Mammary epithelial cell (primary cell): Measurements from ENCODE around the gene CREB5.

Experiments
- EZH2 ChIP-seq: IDR thresholded peaks from 2 replicates; pipeline ENCODE4 v1.6.1; 2012; ENCODE audit warnings: low read length, inconsistent platforms, borderline replicate concordance
- TF ChIP-seq, protein P1 (sequence below), 2 donors: IDR thresholded peaks in 1 of 2; conservative IDR thresholded peaks in 1 of 2; 2 replicates each; pipeline ENCODE4 v1.5.1; 2011 to 2012; ENCODE audit warnings: inconsistent platforms in 2 of 2, low read length in 2 of 2, mild to moderate bottlenecking in 2 of 2, control low read depth in 1 of 2, low read depth in 1 of 2; ENCODE audit not compliant: insufficient read depth in 1 of 2; ENCODE audit errors: extremely low read depth in 1 of 2

DNA sequence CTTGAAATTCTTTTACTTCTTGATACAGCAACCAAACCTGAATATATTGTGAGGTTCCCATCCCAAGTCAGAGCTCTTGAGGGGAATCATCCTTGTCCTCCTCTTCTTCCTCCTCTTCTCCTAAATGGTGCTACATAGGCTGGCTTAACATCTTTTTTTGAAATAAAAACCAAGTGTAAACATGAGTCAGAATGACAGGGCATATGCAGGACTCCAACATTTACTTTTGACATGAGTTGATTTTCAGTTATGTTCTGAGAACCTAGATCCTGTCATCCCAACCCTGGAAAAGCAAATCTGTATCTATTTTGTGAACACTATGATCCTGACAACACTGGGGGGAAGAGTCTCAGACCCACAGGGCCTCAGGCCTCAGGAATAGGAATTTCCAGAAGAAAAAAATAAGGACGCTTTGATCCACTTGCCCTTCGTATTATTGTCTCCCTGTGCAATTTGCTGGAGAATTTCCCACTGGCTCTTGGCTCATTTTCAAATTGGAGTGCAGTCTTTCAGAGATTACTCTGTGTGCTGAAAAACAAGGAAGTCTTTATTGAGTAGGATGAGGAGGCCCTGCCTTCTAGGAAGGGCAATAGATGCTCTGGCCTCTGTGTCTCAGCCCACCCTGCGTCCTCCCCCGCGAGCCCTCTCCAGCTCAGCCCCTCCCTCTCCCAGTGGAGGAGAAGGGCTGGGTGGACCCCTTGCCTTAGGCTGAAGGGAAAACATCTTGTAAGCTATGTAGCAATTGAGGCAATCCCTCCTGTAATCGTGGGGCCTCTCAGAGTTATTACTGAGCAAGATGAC, 121.6 kb downstream of the CREB5 start:
- TF ChIP-seq, protein P1, sequence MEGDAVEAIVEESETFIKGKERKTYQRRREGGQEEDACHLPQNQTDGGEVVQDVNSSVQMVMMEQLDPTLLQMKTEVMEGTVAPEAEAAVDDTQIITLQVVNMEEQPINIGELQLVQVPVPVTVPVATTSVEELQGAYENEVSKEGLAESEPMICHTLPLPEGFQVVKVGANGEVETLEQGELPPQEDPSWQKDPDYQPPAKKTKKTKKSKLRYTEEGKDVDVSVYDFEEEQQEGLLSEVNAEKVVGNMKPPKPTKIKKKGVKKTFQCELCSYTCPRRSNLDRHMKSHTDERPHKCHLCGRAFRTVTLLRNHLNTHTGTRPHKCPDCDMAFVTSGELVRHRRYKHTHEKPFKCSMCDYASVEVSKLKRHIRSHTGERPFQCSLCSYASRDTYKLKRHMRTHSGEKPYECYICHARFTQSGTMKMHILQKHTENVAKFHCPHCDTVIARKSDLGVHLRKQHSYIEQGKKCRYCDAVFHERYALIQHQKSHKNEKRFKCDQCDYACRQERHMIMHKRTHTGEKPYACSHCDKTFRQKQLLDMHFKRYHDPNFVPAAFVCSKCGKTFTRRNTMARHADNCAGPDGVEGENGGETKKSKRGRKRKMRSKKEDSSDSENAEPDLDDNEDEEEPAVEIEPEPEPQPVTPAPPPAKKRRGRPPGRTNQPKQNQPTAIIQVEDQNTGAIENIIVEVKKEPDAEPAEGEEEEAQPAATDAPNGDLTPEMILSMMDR (conservative IDR thresholded peaks at IDR 0.05 in 1 of 2, IDR thresholded peaks at IDR 0.05 in 1 of 2; ENCODE audit: extremely low read depth in 1 of 2, insufficient read depth in 1 of 2, low read depth in 1 of 2, low read length in 2 of 2), result no peak
- TF ChIP-seq EZH2, result no peak
